ENCODE data around the gene MRPS31.

- no peak for TF ChIP-seq MAX (IDR thresholded peaks at IDR 0.05)
- TF ChIP-seq POLR2A (IDR thresholded peaks at IDR 0.05; ENCODE audit: borderline replicate concordance, extremely low read depth, insufficient read depth, insufficient read length), result no peak
- TF ChIP-seq YY1 (IDR thresholded peaks at IDR 0.05; ENCODE audit: extremely low read depth, insufficient replicate concordance, low read depth, low read length), result no peak
- no peak for TF ChIP-seq CTCF (IDR thresholded peaks at IDR 0.05 in 2 of 3, conservative IDR thresholded peaks at IDR 0.05 in 1 of 3; ENCODE audit: borderline replicate concordance in 1 of 3, insufficient read depth in 1 of 3, low read depth in 2 of 3, low read length in 2 of 3)
- no peak for TF ChIP-seq POLR2AphosphoS5 (IDR thresholded peaks at IDR 0.05; ENCODE audit: low read depth, low read length)
- TF ChIP-seq EZH2phosphoT487 (IDR thresholded peaks at IDR 0.05; ENCODE audit: borderline replicate concordance), result no peak
- TF ChIP-seq EZH2 (IDR thresholded peaks at IDR 0.05), result no peak
- TF ChIP-seq TCF7L2 (IDR thresholded peaks at IDR 0.05; ENCODE audit: borderline replicate concordance, extremely low read depth, insufficient read depth, insufficient read length), result no peak
- TF ChIP-seq SRF (IDR thresholded peaks at IDR 0.05; ENCODE audit: low read depth), result no peak
- TF ChIP-seq ZFX (IDR thresholded peaks at IDR 0.05), result no peak
- no peak for TF ChIP-seq ATF3 (IDR thresholded peaks at IDR 0.05)
- no peak for TF ChIP-seq JUND (IDR thresholded peaks at IDR 0.05)
Measured at GRCh38 chr13:40818926-40819325, 47.9 kb upstream of the MRPS31 start.
